GM15510 (cell line): ENCODE results near the gene R3HDM4.

Experiments used
- POLR2A ChIP-seq: IDR thresholded peaks from 3 replicates; pipeline ENCODE4 v1.6.1; 2011; ENCODE audit warnings: borderline replicate concordance; ENCODE audit not compliant: insufficient read length; ENCODE audit errors: extremely low read depth

The R3HDM4 gene

GRCh38 chr19:952049-952679, 39.1 kb upstream of the R3HDM4 start:
- no peak for TF ChIP-seq POLR2A

- TF ChIP-seq POLR2A = no peak
Measured at GRCh38 chr19:950352-951066, 37.5 kb upstream of the R3HDM4 start.

GRCh38 chr19:948842-949496, 36.0 kb upstream of the R3HDM4 start:
- no peak for TF ChIP-seq POLR2A

DNA sequence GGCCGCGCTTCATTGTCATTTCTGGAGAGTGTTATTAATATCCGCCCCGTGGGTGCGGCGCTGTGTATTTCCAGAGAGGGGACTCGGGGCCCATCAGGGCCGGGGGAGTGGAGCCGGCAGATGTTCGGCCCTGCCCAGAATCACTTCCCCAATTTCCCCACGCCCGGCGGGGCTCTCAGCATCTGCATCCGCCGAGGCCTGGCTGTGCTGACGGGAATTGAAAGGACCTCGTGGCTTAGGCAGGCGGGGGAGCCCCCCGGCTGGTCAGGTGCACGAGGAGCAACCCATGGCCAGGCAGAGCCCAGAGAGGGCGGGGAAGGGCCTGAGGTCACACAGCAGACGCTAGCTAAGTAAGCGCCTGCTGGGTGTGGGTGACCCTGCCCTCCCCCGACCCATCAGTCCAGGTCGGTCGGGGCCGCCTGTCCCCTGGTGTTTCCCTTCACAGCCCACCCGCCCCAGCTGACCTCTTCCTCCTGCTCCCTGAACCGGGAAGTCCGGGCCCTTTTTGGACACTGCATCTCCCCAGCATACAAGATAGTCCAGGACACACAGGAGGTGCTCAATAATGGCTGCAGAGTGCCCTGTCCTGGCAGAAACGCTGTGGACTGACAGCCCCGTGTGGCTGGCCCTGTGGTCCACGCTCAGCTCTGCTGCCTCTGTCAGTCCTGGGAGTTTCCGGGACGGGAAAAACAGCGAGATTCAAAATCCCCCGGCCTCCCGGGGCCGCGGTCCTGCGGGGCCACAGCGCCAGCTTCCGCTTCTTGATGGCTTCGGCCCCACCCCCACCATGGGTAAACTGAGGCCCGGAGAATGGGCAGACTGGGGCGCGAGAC, 34.9 kb upstream of the R3HDM4 start:
- no peak for TF ChIP-seq POLR2A

- TF ChIP-seq POLR2A = no peak
Measured at GRCh38 chr19:947090-947706, 34.2 kb upstream of the R3HDM4 start.

DNA sequence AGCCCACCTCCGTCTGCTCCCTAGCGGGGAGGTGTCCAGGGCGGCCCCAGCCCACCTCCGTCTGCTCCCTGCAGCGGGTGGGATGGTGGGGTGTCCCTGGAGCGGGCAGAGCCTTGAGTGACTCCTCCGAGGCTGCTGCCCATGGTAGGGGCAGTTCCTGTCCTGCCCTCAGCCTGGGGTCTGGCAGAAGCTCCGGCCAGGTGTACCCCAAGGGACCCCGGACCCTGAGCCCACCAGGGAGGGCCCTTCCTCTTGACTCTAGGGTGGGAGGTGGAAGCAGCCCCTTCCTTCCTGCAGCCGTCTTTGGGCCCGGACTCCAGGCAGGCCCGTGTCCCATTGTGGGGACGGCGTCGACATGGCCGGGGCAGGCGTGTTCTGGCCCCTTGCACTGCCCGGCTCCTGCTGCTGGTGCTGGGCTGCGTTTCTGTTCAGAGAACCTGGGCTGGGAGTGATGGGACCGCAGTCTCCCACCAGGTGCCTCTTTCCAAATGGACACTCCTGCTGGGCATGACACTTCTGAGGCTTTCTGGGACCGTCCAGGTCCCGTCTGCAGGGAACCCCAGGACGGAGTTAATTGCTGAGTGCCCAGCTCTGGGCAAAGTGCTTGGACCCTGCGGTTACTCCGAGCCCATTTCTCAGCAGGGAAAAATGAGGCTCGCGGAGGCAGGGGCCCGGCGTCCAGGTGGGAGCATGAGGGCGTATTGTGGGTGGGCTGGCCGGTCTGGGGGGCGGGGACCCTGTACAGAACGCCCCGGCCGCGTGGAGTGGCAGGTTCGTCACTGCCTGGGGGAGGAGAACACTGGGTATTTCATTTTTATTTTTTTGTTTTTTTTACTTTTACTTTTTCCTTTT, 32.6 kb upstream of the R3HDM4 start:
- TF ChIP-seq POLR2A = no peak

DNA sequence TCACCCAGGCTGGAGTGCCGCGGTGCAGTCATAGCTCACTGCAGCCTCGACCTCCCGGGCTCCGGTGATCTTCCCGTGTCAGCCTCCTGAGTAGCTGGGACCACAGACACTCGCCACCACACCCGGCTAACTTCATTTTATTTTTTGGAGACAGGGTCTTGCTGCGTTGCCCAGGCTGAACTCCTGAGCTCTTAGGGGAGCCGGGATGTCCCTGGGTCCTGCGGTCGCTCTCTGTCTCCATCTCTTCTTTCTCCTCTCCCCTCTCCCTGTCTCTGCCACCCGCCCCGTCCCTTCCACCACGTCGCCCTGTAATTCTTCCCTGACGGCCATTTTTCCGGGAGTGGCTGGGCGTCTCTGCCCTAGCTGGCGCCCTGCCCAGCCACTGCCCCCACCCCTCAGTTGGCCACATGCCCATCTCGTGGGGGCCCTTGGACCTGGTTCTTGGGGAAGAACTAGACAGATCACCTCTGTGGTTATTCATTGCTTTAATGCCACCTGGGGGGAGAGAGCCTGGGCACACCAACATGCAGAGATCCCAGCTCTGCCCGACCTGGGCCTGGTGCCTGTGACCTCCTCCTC, 31.7 kb upstream of the R3HDM4 start:
- no peak for TF ChIP-seq POLR2A

GRCh38 chr19:944171-944567, 31.1 kb upstream of the R3HDM4 start:
- TF ChIP-seq POLR2A = no peak

DNA sequence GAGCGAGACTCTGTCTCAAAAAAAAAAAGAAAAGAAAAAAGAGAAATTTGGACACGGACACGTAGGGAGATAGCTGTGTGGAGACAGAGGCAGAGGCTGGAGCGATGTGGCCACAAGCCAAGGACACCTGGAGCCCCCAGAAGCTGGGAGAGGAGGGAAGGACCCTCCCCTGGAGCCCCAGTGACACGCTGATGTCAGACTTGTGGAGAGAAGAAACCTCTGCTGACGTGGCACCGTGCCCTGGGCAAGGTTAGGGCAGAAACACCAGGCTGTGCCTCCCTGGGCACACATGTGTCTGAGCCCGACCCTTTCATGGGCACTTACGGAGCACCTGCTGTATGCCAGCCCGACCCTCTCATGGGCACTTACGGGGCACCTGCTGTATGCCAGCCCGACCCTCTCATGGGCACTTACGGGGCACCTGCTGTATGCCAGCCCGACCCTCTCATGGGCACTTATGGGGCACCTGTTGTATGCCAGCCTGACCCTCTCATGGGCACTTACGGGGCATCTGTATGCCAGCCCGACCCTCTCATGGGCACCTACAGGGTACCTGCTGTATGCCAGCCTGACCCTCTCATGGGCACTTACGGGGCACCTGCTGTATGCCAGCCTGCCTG, 30.6 kb upstream of the R3HDM4 start:
- TF ChIP-seq POLR2A = no peak

GRCh38 chr19:942133-942645, 29.2 kb upstream of the R3HDM4 start:
- no peak for TF ChIP-seq POLR2A

DNA sequence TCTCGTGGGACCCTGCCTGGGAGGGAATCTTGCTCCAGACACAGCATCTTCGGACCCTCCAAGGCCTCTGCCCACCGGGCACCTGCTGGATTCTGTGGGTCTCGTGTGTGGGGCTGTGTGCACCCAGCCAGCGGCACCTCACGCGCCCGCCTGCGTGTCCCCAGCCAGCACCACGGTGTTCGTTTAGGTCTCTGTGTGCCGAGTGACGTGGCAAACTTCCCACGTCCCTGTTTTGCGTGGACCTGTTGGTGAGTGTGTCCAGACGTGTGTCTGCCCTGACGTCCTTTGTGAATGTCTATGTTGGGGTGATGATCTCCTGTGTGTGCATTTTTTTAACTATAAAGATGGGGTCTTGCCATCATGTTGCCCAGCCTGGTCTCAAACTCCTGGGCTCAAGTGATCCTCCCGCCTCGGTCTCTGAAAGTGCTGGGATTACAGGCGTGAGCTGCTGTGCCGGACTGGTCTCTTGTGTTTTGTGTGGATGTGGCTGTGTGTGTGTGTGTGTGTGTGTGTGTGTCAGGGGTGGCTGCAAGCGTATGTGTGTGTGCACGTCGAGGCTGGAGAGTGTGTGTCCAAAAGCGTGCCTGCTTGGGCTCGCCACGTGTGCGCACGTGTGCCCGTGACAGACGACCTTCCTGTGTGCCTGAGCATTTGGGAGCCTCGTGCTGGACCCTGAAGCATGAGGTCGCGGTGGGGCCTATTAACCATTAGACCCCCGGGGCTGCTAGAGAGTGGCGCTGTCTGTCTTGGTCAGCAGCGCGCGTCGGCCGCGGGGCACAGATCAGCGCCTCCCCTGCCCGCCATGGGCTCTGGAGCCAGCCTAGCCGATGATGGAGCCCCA, 28.5 kb upstream of the R3HDM4 start:
- no peak for TF ChIP-seq POLR2A
